CD4-positive, CD25-positive, alpha-beta regulatory T cell (primary cell): ENCODE data around the gene DRD3. TPM values are rescaled to one million over a fixed set of nuclear protein-coding genes. Genes with fewer than 3 reads are reported as not detected.

Experiments
- ATAC-seq, 2 donors: fragments of 150-1000 bp; cut with Tn5 transposase; one replicate each; pipeline ENCODE4 v1.10.0; 2021; ENCODE audit warnings: low read depth in 2 of 2, moderate number of reproducible peaks in 2 of 2, moderate library complexity in 1 of 2
- DNase-seq, 3 donors: peaks; one replicate each; pipeline versions ENCODE4 v3.0.0 to v3.0.0-alpha.2; 2012 to 2022; ENCODE audit warnings: mixed read lengths in 1 of 3
- H3K27ac ChIP-seq: one replicate; pipeline ENCODE4 v1.7.0; 2013; ENCODE audit warnings: mild to moderate bottlenecking, low read length; ENCODE audit not compliant: insufficient read depth, poor library complexity, severe bottlenecking
- H3K27me3 ChIP-seq: one replicate; pipeline ENCODE4 v1.7.0; 2013; ENCODE audit warnings: low read length; ENCODE audit not compliant: control insufficient read depth, insufficient read depth
- H3K36me3 ChIP-seq: one replicate; pipeline ENCODE4 v1.7.0; 2013; ENCODE audit warnings: mild to moderate bottlenecking, low read length, moderate library complexity; ENCODE audit not compliant: control insufficient read depth, insufficient read depth
- H3K4me1 ChIP-seq: 2 replicates; pipeline ENCODE4 v1.7.0; 2013; ENCODE audit warnings: mild to moderate bottlenecking, low read length; ENCODE audit not compliant: insufficient read depth, control insufficient read depth, poor library complexity, severe bottlenecking
- H3K4me3 ChIP-seq: one replicate; pipeline ENCODE4 v1.7.0; 2013; ENCODE audit warnings: low read depth, mild to moderate bottlenecking, low read length, moderate library complexity
- H3K9me3 ChIP-seq, 2 experiments: 1 replicate in 1 of 2; 2 replicates in 1 of 2; pipeline ENCODE4 v1.7.0; 2013; ENCODE audit warnings: low read length in 2 of 2, mild to moderate bottlenecking in 1 of 2, moderate library complexity in 1 of 2; ENCODE audit not compliant: control insufficient read depth in 2 of 2
- H3K27ac Mint-ChIP-seq, 3 donors: one replicate each; pipeline ENCODE4 v1.8.0; 2020 to 2022; ENCODE audit warnings: mild to moderate bottlenecking in 3 of 3, mixed read lengths in 3 of 3, moderate library complexity in 2 of 3
- H3K27me3 Mint-ChIP-seq: one replicate; pipeline ENCODE4 v1.8.0; 2022; ENCODE audit warnings: mild to moderate bottlenecking, mixed read lengths
- H3K36me3 Mint-ChIP-seq: one replicate; pipeline ENCODE4 v1.8.0; 2020; ENCODE audit warnings: mixed read lengths
- H3K4me1 Mint-ChIP-seq, 4 donors: one replicate each; pipeline ENCODE4 v1.8.0; 2020 to 2022; ENCODE audit warnings: mixed read lengths in 4 of 4, mild to moderate bottlenecking in 1 of 4
- H3K4me3 Mint-ChIP-seq, 4 donors: one replicate each; pipeline ENCODE4 v1.8.0; 2020 to 2022; ENCODE audit warnings: mild to moderate bottlenecking in 4 of 4, mixed read lengths in 4 of 4, moderate library complexity in 3 of 4
- H3K9me3 Mint-ChIP-seq, 7 donors: one replicate each; pipeline ENCODE4 v1.8.0; 2020 to 2022; ENCODE audit warnings: mixed read lengths in 7 of 7, mild to moderate bottlenecking in 3 of 7, moderate library complexity in 2 of 7
- polyA plus RNA-seq, 4 donors: library from polyadenylated mRNA; unstranded; fragments of 300-500 nt; fragmentation: Illumina TruSeq; gene quantifications; one replicate each; pipeline ENCODE4 v1.2.3, GENCODE V29; 2021
- total RNA-seq: library from RNA; stranded (reverse); gene quantifications from one replicate; pipeline ENCODE4 v1.2.3, GENCODE V29; 2022

The DRD3 gene
- total and polyA plus RNA-seq, 5 donors from 2014 or later: 0.15 to 0.49 (median 0.30) TPM; not detected in 1

DNA sequence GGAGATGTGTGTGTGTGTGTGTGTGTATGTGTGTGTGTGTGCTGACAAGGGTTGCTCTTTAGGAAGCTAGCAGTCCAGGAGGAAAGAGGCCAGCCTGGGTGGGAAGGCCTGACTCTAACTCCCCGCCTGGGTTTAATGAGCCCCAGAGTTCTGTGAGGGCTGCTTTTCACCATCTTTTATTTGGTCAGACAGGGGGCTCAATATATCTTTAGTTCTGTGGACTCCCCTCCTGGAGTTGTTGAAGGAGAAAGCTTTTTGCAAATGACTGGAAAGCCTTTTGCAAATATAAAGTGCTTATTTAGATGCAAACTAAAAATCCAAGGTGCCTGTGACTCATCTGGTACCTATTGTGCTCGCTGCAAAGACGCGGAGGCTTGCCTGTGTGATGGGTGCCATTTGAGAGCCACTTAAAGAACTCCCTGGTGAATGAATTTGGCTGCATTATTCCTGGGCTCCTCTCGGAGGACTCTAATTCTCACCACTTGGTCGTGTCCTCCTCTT, 24.5 kb downstream of the DRD3 start:
- H3K27me3 Mint-ChIP-seq: peaks cover 6% of the 10 kb centered on the region
- no peaks in the 10 kb centered on the region for H3K9me3 Mint-ChIP-seq
- Histone ChIP-seq H3K27ac (no peak overlapping the region), H3K36me3 (no peaks in the 10 kb centered on the region), H3K9me3 (no peaks in the 10 kb centered on the region), H3K4me1 (peaks cover 7% of the 10 kb centered on the region), H3K27me3 (no peaks in the 10 kb centered on the region), H3K4me3 (no peak overlapping the region)
- H3K4me1 Mint-ChIP-seq: peaks cover 3 to 14% (median 5%) of the 10 kb centered on the region in 4 donors
- no peak for DNase-seq
- no peak overlapping the region for H3K4me3 Mint-ChIP-seq
- H3K36me3 Mint-ChIP-seq: no peaks in the 10 kb centered on the region
- peak overlapping the region in 2 of 3 donors; percentile 48 to 76 for H3K27ac Mint-ChIP-seq
- no peak for ATAC-seq

DNA sequence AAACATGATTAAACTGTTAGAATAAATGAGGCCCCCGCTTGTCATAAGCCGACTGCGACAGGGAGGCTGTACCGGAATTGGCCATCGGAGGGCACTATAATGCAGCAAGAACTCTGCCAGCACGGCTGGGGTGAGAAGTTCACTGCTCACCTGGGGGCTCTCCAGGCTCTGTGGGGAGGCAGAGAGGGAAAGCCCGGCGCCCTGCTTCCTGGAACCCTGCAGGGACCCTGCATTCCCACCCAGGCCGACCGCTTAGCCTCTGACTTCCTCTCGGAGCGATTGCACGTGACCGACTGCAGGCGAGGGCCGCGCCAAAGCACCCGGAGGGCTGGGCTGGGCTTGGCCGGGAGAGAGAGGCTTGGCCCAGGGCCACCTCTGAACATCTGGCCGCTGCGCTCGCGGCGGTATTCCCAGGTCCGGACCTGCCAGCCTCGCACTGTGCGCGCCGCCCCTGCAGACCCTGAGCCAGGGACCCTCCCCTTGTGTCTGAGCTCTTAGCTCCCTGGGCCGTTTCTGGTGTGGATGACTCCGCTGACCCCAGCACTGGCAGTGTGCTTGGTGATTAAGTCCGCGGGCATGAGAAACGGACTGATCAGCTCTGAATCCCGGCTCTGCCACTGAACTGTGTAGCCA, 26.2 kb downstream of the DRD3 start:
- H3K4me3 Mint-ChIP-seq: peak overlapping the region; percentile 34 to 76 (median 65)
- no peaks in the 10 kb centered on the region for H3K36me3 ChIP-seq
- no peak overlapping the region for H3K27ac ChIP-seq

DNA sequence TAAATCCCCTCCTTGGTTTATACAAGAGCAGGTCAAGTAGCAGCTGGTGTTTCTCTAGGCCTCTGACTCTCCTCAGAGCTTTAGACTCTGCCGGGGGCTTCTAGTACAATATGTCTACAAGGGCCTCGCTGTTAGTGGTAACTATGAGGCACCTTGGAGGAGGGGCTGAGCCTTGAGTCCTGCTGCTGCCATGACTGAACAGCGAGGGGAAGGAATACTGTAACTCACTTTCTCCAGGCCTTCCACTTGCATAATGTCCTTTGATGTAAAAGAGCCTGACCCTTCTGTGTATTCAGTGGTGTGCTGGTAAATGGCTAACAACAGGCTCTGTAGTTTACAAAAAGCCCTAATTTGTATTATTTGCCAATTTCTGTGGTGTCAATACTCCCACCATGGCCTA, 27.8 kb downstream of the DRD3 start:
- Mint-ChIP-seq H3K4me3 (no peak overlapping the region), H3K4me1 (peaks cover 3 to 14% (median 5%) of the 10 kb centered on the region in 4 donors), H3K9me3 (no peaks in the 10 kb centered on the region), H3K27me3 (no peaks in the 10 kb centered on the region), H3K36me3 (no peaks in the 10 kb centered on the region), H3K27ac (no peak overlapping the region)
- Histone ChIP-seq H3K27me3 (peaks cover 2% of the 10 kb centered on the region), H3K9me3 (no peaks in the 10 kb centered on the region), H3K4me3 (no peak overlapping the region), H3K36me3 (no peaks in the 10 kb centered on the region), H3K27ac (no peak overlapping the region), H3K4me1 (peaks cover 7% of the 10 kb centered on the region)
- DNase-seq (no peak), ATAC-seq (no peak)

More for the DNA sequence above, 26.2 kb downstream of the DRD3 start:
- no peaks in the 10 kb centered on the region for H3K27me3 ChIP-seq
- Mint-ChIP-seq H3K4me1 (peaks cover 3 to 14% (median 5%) of the 10 kb centered on the region in 4 donors), H3K27me3 (no peaks in the 10 kb centered on the region), H3K36me3 (no peaks in the 10 kb centered on the region), H3K9me3 (no peaks in the 10 kb centered on the region), H3K27ac (peak overlapping the region; percentile 42 to 76 (median 74))
- H3K4me1 ChIP-seq: peaks cover 7% of the 10 kb centered on the region
- H3K9me3 ChIP-seq: no peaks in the 10 kb centered on the region
- H3K4me3 ChIP-seq: peak overlapping the region; percentile 32
- ATAC-seq (peak; percentile 94), DNase-seq (peak; percentile 69 to 88 (median 81))

DNA sequence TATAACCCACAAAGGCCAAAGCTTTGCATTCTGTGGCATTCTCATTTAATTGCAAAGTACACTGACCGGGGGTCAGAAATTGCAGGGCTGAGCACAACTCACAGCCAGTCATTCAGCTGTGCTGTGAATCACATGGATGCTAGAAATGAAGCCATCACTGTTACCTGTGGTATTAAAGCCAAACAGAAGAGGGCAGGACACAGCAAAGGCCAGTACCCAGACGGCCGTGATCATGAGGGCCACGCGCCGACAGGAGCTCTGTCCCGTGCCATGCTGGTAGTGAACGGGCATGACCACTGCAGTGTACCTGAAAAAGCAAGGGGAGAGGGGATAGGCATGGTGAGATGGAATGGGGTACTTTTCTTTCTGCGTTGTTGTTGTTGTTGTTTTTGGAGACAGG, 31.6 kb downstream of the DRD3 start:
- no peak overlapping the region for H3K27ac Mint-ChIP-seq
- ATAC-seq: no peak
- Histone ChIP-seq H3K4me3 (no peak overlapping the region), H3K27ac (no peak overlapping the region), H3K4me1 (no peaks in the 10 kb centered on the region), H3K36me3 (no peaks in the 10 kb centered on the region), H3K27me3 (peaks cover 2% of the 10 kb centered on the region), H3K9me3 (no peaks in the 10 kb centered on the region)
- H3K9me3 Mint-ChIP-seq: no peaks in the 10 kb centered on the region
- H3K4me3 Mint-ChIP-seq: no peak overlapping the region
- no peaks in the 10 kb centered on the region for H3K27me3 Mint-ChIP-seq
- H3K4me1 Mint-ChIP-seq: peaks cover 0 to 3% (median 0%) of the 10 kb centered on the region in 4 donors
- DNase-seq: no peak
- no peaks in the 10 kb centered on the region for H3K36me3 Mint-ChIP-seq

DNA sequence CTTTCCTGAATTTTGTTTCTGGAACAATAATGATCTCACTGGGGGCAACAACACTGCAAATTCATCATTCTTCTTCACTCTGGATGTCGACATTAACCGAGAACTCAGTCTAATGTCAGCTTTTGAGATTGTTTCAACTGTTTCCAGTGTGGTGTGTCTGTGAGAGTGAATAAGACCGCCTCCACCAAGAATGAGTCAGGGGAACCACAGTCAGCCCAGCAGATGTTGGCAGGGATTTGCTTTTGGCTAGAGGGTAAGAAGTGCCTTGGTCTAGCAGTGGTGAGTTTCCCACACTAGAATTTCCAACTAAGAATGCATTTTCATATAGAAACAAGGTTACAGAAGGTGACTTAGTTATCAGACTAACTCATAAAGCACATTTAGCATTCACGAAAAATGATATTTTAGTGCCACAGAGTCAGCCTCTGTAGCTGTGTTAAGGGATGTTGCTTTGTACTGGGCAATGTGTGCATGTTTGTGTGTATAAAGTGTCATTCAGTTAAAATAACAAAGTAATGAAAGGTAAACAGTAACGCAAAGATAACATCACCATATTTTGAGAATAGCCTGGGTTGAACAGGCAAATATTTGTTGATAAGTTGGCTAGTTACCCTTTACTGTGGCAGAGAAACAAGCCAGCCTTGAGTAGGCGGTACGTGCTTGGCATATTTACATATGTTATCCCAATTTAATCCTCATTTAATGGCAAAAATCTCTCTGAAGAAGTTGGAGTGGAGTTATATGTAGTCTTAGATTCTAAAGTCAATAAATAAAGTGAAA, 33.8 kb downstream of the DRD3 start:
- no peaks in the 10 kb centered on the region for H3K4me1 ChIP-seq
- peaks cover 2% of the 10 kb centered on the region for H3K27me3 ChIP-seq
- Mint-ChIP-seq H3K4me1 (no peaks in the 10 kb centered on the region), H3K9me3 (no peaks in the 10 kb centered on the region), H3K27ac (no peak overlapping the region), H3K4me3 (no peak overlapping the region), H3K27me3 (no peaks in the 10 kb centered on the region), H3K36me3 (no peaks in the 10 kb centered on the region)
- H3K4me3 ChIP-seq: no peak overlapping the region
- DNase-seq (peak in 1 of 3 donors; percentile 23), ATAC-seq (no peak)
- no peaks in the 10 kb centered on the region for H3K36me3 ChIP-seq
- no peaks in the 10 kb centered on the region for H3K9me3 ChIP-seq
- H3K27ac ChIP-seq: no peak overlapping the region

DNA sequence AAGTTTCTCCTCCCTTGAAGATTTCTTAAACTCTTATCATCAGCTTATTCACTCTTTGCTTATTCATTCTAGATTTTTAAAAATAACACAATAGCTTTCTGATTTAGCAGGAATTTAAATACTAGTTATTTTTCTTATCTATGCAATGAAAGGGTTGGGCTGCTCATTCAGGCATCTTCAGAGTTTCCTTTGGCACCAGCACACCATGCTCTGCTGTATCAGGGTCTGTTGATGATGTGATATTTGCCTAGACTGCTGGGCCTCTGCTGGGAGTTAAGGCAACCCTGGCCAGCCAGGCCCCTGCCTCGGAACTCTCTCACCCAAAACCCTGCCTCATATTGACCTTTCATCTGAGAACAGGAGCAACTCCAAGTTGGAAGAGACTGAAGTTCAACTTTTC, 35.0 kb downstream of the DRD3 start:
- Mint-ChIP-seq H3K27ac (no peak overlapping the region), H3K9me3 (peaks cover 0 to under 1% (median 0%) of the 10 kb centered on the region in 7 donors), H3K36me3 (no peaks in the 10 kb centered on the region), H3K27me3 (no peaks in the 10 kb centered on the region), H3K4me1 (no peaks in the 10 kb centered on the region), H3K4me3 (no peak overlapping the region)
- DNase-seq (no peak), ATAC-seq (no peak)
- no peak overlapping the region for H3K27ac ChIP-seq
- no peaks in the 10 kb centered on the region for H3K36me3 ChIP-seq
- H3K27me3 ChIP-seq: peaks cover 2% of the 10 kb centered on the region
- H3K4me1 ChIP-seq: no peaks in the 10 kb centered on the region
- H3K9me3 ChIP-seq: no peaks in the 10 kb centered on the region
- H3K4me3 ChIP-seq: no peak overlapping the region

DNA sequence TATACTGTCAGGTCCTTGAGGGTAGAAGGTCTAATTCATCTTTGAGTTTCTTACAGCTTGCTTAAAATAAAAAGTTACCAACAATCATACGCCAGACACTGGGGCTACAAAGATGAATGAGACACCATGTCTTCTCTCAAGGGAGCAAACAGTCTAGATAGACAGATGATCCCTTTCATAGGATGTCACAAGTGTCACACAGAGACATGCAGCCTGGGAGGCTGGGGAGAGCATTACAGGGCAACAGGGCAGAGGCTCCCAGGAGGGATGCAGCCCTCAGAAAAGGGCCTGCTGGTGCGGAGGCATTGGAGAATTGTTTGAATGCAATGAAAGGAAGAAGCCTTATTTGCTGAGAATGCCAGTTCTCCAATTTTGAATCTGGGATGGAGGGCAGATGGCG, 39.0 kb downstream of the DRD3 start:
- no peak for ATAC-seq
- H3K27ac Mint-ChIP-seq: no peak overlapping the region
- Histone ChIP-seq H3K4me3 (no peak overlapping the region), H3K4me1 (no peaks in the 10 kb centered on the region), H3K27ac (no peak overlapping the region), H3K27me3 (no peaks in the 10 kb centered on the region), H3K9me3 (no peaks in the 10 kb centered on the region), H3K36me3 (no peaks in the 10 kb centered on the region)
- no peaks in the 10 kb centered on the region for H3K4me1 Mint-ChIP-seq
- peaks cover 0 to 5% (median 0%) of the 10 kb centered on the region in 7 donors for H3K9me3 Mint-ChIP-seq
- H3K4me3 Mint-ChIP-seq: no peak overlapping the region
- H3K36me3 Mint-ChIP-seq: no peaks in the 10 kb centered on the region
- DNase-seq: no peak
- H3K27me3 Mint-ChIP-seq: no peaks in the 10 kb centered on the region
